Smooth muscle cell (in vitro differentiated cells): ENCODE results near the gene ZNF862. TPM values are rescaled to one million over a fixed set of nuclear protein-coding genes. Genes with fewer than 3 reads are reported as not detected.

Experiments
- DNase-seq: peaks from one replicate; lab custom pipeline; 2025; ENCODE audit not compliant: unreplicated experiment; lab: John Stamatoyannopoulos, UW
- H2AFZ ChIP-seq: fragments of 200-600 bp; sonication (generic); 2 replicates; pipeline ENCODE4 v1.6.0; 2016; ENCODE audit warnings: antibody characterized with exemption, low read depth, mild to moderate bottlenecking
- H3F3A ChIP-seq: fragments of 200-600 bp; sonication (generic); 2 replicates; pipeline ENCODE4 v1.6.0; 2017; ENCODE audit warnings: antibody characterized with exemption, low read depth
- H3K27ac ChIP-seq: fragments of 200-600 bp; sonication (generic); 2 replicates; pipeline ENCODE4 v1.5.1; 2016; ENCODE audit warnings: low read depth, mild to moderate bottlenecking
- H3K27me3 ChIP-seq: fragments of 200-600 bp; sonication (generic); 2 replicates; pipeline ENCODE4 v1.6.1; 2016; ENCODE audit warnings: low read depth, mild to moderate bottlenecking
- H3K36me3 ChIP-seq: fragments of 200-600 bp; sonication (generic); 2 replicates; pipeline ENCODE4 v1.5.1; 2016; ENCODE audit warnings: low read depth
- H3K4me1 ChIP-seq: fragments of 200-600 bp; sonication (generic); 2 replicates; pipeline ENCODE4 v1.5.1; 2016; ENCODE audit warnings: low read depth
- H3K4me2 ChIP-seq: fragments of 200-600 bp; sonication (generic); 2 replicates; pipeline ENCODE4 v1.6.0; 2016; ENCODE audit warnings: mild to moderate bottlenecking
- H3K4me3 ChIP-seq: fragments of 200-600 bp; sonication (generic); 2 replicates; pipeline ENCODE4 v1.5.1; 2016; ENCODE audit warnings: mild to moderate bottlenecking
- H3K79me2 ChIP-seq: fragments of 200-600 bp; sonication (generic); 2 replicates; pipeline ENCODE4 v1.6.0; 2016; ENCODE audit warnings: low read depth, mild to moderate bottlenecking
- H3K9ac ChIP-seq: fragments of 200-600 bp; sonication (generic); 2 replicates; pipeline ENCODE4 v1.6.0; 2016; ENCODE audit warnings: low read depth
- H3K9me3 ChIP-seq: fragments of 200-600 bp; sonication (generic); replicated peaks from 2 replicates; pipeline ENCODE4 v1.5.1; 2016; ENCODE audit warnings: low read depth
- H4K20me1 ChIP-seq: fragments of 200-600 bp; sonication (generic); 2 replicates; pipeline ENCODE4 v1.6.0; 2016; ENCODE audit warnings: low read depth
- CTCF ChIP-seq: fragments of 200-600 bp; sonication (generic); IDR thresholded peaks from 2 replicates; pipeline ENCODE4 v1.5.1; 2017; ENCODE audit warnings: borderline replicate concordance, mild to moderate bottlenecking, antibody characterized with exemption; ENCODE audit not compliant: insufficient read depth, poor library complexity, severe bottlenecking
- WGBS: methylation state at CpG from one replicate; pipeline ENCODE4 v1.1.7; 2016; ENCODE audit warnings: low lambda C conversion rate; 5-methylcytosine and 5-hydroxymethylcytosine counted together
- polyA plus RNA-seq: library from polyadenylated mRNA; unstranded; fragments of >200 nt; fragmentation: Nextera tagmentation; extraction: Ambion mirVana; gene quantifications from 2 replicates; pipeline ENCODE4 v1.2.1, GENCODE V29; 2016
- total RNA-seq: library from RNA; depleted of rRNA; stranded (reverse); fragments of >200 nt; gene quantifications from 2 replicates; pipeline ENCODE4 v1.2.3, GENCODE V29; 2014

The ZNF862 gene
- total and polyA plus RNA-seq, 2 experiments from 2014 or later, result 5.4 to 10.2 TPM

- Histone ChIP-seq H3K79me2 (no peaks in the 10 kb centered on the region), H4K20me1 (no peaks in the 10 kb centered on the region), H3K4me3 (no peak overlapping the region), H3K27me3 (peaks cover 11% of the 10 kb centered on the region), H3F3A (no peaks in the 10 kb centered on the region), H2AFZ (no peak overlapping the region), H3K9me3 (no peaks in the 10 kb centered on the region), H3K36me3 (no peaks in the 10 kb centered on the region), H3K9ac (no peak overlapping the region), H3K4me2 (no peak overlapping the region), H3K27ac (no peak overlapping the region), H3K4me1 (no peaks in the 10 kb centered on the region)
- no peak for TF ChIP-seq CTCF
- WGBS, result 91% methylated on average over 9 of the region's 10 CpGs
- DNase-seq, result no peak
Measured at GRCh38 chr7:149795126-149795525, 43.0 kb upstream of the ZNF862 start.

- Histone ChIP-seq H3K27ac (no peak overlapping the region), H4K20me1 (no peaks in the 10 kb centered on the region), H3K9me3 (no peaks in the 10 kb centered on the region), H3K27me3 (no peaks in the 10 kb centered on the region), H3K36me3 (no peaks in the 10 kb centered on the region), H2AFZ (no peak overlapping the region), H3F3A (no peaks in the 10 kb centered on the region), H3K4me3 (no peak overlapping the region), H3K79me2 (no peaks in the 10 kb centered on the region), H3K4me1 (no peaks in the 10 kb centered on the region), H3K4me2 (no peak overlapping the region), H3K9ac (no peak overlapping the region)
- whole genome bisulfite sequencing, result 92% methylated on average over 18 of the region's 19 CpGs
- TF ChIP-seq CTCF, result no peak
- DNase-seq, result no peak
Measured at GRCh38 chr7:149796287-149796860, 41.8 kb upstream of the ZNF862 start.

GRCh38 chr7:149797771-149798170 is 40.4 kb upstream of the ZNF862 start:
- DNase-seq, result no peak
- Histone ChIP-seq H3K4me1 (no peaks in the 10 kb centered on the region), H4K20me1 (no peaks in the 10 kb centered on the region), H3K9ac (no peak overlapping the region), H3K9me3 (no peaks in the 10 kb centered on the region), H2AFZ (no peak overlapping the region), H3K27ac (no peak overlapping the region), H3K79me2 (no peaks in the 10 kb centered on the region), H3F3A (no peaks in the 10 kb centered on the region), H3K4me2 (no peak overlapping the region), H3K27me3 (no peaks in the 10 kb centered on the region), H3K36me3 (no peaks in the 10 kb centered on the region), H3K4me3 (no peak overlapping the region)
- 83% methylated on average over 7 of the region's 7 CpGs for WGBS
- no peak for TF ChIP-seq CTCF
